GM23248 (cell line): ENCODE measurements around the gene PJA2.

Experiments used
- EZH2 ChIP-seq: fragments of 200-600 bp; sonication (generic); IDR thresholded peaks from 2 replicates; pipeline ENCODE4 v1.6.1; 2018; ENCODE audit warnings: antibody characterized with exemption, mild to moderate bottlenecking; ENCODE audit not compliant: insufficient read depth, poor library complexity, severe bottlenecking
- EZH2phosphoT487 ChIP-seq: fragments of 200-600 bp; sonication (generic); IDR thresholded peaks from 2 replicates; pipeline ENCODE4 v1.6.1; 2018; ENCODE audit warnings: antibody characterized with exemption, moderate library complexity, mild to moderate bottlenecking, low read depth; ENCODE audit not compliant: insufficient read depth

DNA sequence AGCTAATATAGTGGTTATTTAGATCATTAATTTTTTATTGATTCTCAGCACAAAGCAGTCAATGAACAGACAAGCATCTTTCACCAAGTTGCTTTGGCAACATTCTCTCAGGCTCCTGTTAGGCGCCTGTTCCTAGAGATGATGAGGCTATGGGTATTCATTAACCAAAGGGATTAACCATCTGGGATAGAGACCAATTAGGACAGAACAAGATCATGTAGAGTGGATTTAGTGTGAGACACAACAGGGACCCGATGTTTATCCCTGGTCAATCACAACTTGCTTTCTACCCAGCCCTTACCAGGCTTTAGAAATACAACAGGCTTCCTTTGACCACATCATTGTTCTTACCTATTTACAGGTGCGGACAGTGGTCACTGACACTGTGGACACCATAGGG lies 82.2 kb downstream of the PJA2 start:
- TF ChIP-seq EZH2 (no peak), EZH2phosphoT487 (no peak)
